GM23338 (cell line): ENCODE data around the gene PHC2. TPM values are rescaled to one million over a fixed set of nuclear protein-coding genes. Genes with fewer than 3 reads are reported as not detected.

Source experiments
- ATAC-seq: fragments of 200-7000 bp; cut with Tn5 transposase; 3 replicates; pipeline ENCODE4 v1.9.1; 2020
- DNase-seq: peaks from one replicate; pipeline ENCODE4 v3.0.0-alpha.2; 2015; ENCODE audit warnings: low spot score
- H2AFZ ChIP-seq: fragments of 200-600 bp; sonication (generic); 2 replicates; pipeline ENCODE4 v1.8.0; 2016; ENCODE audit warnings: antibody characterized with exemption, mild to moderate bottlenecking, moderate library complexity
- H3F3A ChIP-seq: fragments of 200-600 bp; sonication (generic); replicated peaks from 2 replicates; pipeline ENCODE4 v1.8.0; 2017; ENCODE audit warnings: antibody characterized with exemption, mixed run types, low read depth
- H3K27ac ChIP-seq: fragments of 200-600 bp; sonication (generic); 2 replicates; pipeline ENCODE4 v1.6.1; 2016; ENCODE audit warnings: low read depth
- H3K27me3 ChIP-seq: fragments of 200-600 bp; sonication (generic); 2 replicates; pipeline ENCODE4 v1.8.0; 2016; ENCODE audit warnings: mild to moderate bottlenecking, mixed run types, moderate library complexity; ENCODE audit not compliant: insufficient read depth
- H3K36me3 ChIP-seq: fragments of 200-600 bp; sonication (generic); 2 replicates; pipeline ENCODE4 v1.8.0; 2016; ENCODE audit warnings: mild to moderate bottlenecking; ENCODE audit not compliant: insufficient read depth
- H3K4me1 ChIP-seq: fragments of 200-600 bp; sonication (generic); 2 replicates; pipeline ENCODE4 v1.8.0; 2016; ENCODE audit warnings: mild to moderate bottlenecking, moderate library complexity; ENCODE audit not compliant: insufficient read depth
- H3K4me2 ChIP-seq: fragments of 200-600 bp; sonication (generic); 2 replicates; pipeline ENCODE4 v1.7.1; 2017; ENCODE audit warnings: mixed run types
- H3K4me3 ChIP-seq: fragments of 200-600 bp; sonication (generic); 2 replicates; pipeline ENCODE4 v1.6.1; 2016; ENCODE audit warnings: mixed run types
- H3K79me2 ChIP-seq: fragments of 200-600 bp; sonication (generic); replicated peaks from 2 replicates; pipeline ENCODE4 v1.8.0; 2017; ENCODE audit warnings: mild to moderate bottlenecking; ENCODE audit not compliant: insufficient read depth
- H3K9me2 ChIP-seq: fragments of 200-600 bp; sonication (generic); 2 replicates; pipeline ENCODE4 v1.8.0; 2017; ENCODE audit not compliant: insufficient read depth
- H4K20me1 ChIP-seq: fragments of 200-600 bp; sonication (generic); replicated peaks from 2 replicates; pipeline ENCODE4 v1.8.0; 2017; ENCODE audit warnings: mild to moderate bottlenecking; ENCODE audit not compliant: insufficient read depth
- H3K27ac Mint-ChIP-seq: 2 replicates; pipeline ENCODE4 v1.8.0; 2020; ENCODE audit warnings: inconsistent platforms, mild to moderate bottlenecking, moderate library complexity, mixed read lengths
- H3K27me3 Mint-ChIP-seq: 3 replicates; pipeline ENCODE4 v1.8.0; 2022; ENCODE audit warnings: low read depth, mild to moderate bottlenecking, moderate library complexity, mixed read lengths, inconsistent platforms; ENCODE audit not compliant: insufficient read depth, poor library complexity
- H3K36me3 Mint-ChIP-seq: 3 replicates; pipeline ENCODE4 v1.8.0; 2021; ENCODE audit warnings: low read depth, mild to moderate bottlenecking, inconsistent platforms, moderate library complexity, mixed read lengths
- H3K4me1 Mint-ChIP-seq: 3 replicates; pipeline ENCODE4 v1.8.0; 2020; ENCODE audit warnings: mild to moderate bottlenecking, inconsistent platforms, mixed read lengths
- H3K4me3 Mint-ChIP-seq: 3 replicates; pipeline ENCODE4 v1.8.0; 2021; ENCODE audit warnings: moderate library complexity, mild to moderate bottlenecking, inconsistent platforms, mixed read lengths
- H3K9me3 Mint-ChIP-seq: 3 replicates; pipeline ENCODE4 v1.8.0; 2020; ENCODE audit warnings: moderate library complexity, mild to moderate bottlenecking, inconsistent platforms, mixed read lengths
- EZH2 ChIP-seq: fragments of 200-600 bp; sonication (generic); IDR thresholded peaks from one replicate; pipeline ENCODE4 v1.8.0; 2017; ENCODE audit warnings: antibody characterized with exemption, mild to moderate bottlenecking, low read depth; ENCODE audit not compliant: unreplicated experiment
- EZH2phosphoT487 ChIP-seq: fragments of 200-600 bp; sonication (generic); IDR thresholded peaks from one replicate; pipeline ENCODE4 v1.8.1; 2018; ENCODE audit warnings: antibody characterized with exemption; ENCODE audit not compliant: unreplicated experiment
- JUNB ChIP-seq: IDR thresholded peaks from one replicate; pipeline ENCODE4 v1.6.1; 2016; ENCODE audit warnings: antibody characterized with exemption; ENCODE audit not compliant: unreplicated experiment
- NANOG ChIP-seq: IDR thresholded peaks from 2 replicates; pipeline ENCODE4 v1.6.1; 2016; ENCODE audit warnings: antibody characterized with exemption, borderline replicate concordance
- POLR2AphosphoS5 ChIP-seq: IDR thresholded peaks from 2 replicates; pipeline ENCODE4 v1.6.1; 2016; ENCODE audit warnings: antibody characterized with exemption, low read depth
- STAT1 ChIP-seq: IDR thresholded peaks from one replicate; pipeline ENCODE4 v1.6.1; 2016; ENCODE audit warnings: antibody characterized with exemption; ENCODE audit not compliant: unreplicated experiment
- ZNF331 ChIP-seq: fragments of 250-450 bp; sonication (Bioruptor Pico); IDR thresholded peaks from 2 replicates; pipeline ENCODE4 v1.5.0; 2020; ENCODE audit warnings: low read depth, mild to moderate bottlenecking, moderate library complexity
- polyA plus RNA-seq: library from polyadenylated mRNA; unstranded; fragments of >200 nt; fragmentation: Nextera tagmentation; extraction: Ambion mirVana; gene quantifications from 2 replicates; pipeline ENCODE4 v1.2.1, GENCODE V29; 2016
- total RNA-seq: library from RNA; depleted of rRNA; stranded (reverse); fragments of >200 nt; shearing (Covaris generic); gene quantifications from 2 replicates; pipeline ENCODE4 v1.2.3, GENCODE V29; 2014
- TF ChIP-seq, protein P1 (sequence below), 2 experiments: fragments of 200-600 bp in 1 of 2; sonication (generic) in 1 of 2; conservative IDR thresholded peaks; 2 replicates each; pipeline versions ENCODE4 v1.5.1 to v1.6.1; 2016 to 2017; ENCODE audit warnings: antibody characterized with exemption in 2 of 2, low read depth in 2 of 2, mild to moderate bottlenecking in 2 of 2, moderate library complexity in 1 of 2
- TF ChIP-seq, protein P2 (sequence below): IDR thresholded peaks from one replicate; pipeline ENCODE4 v1.6.1; 2018; ENCODE audit warnings: antibody characterized with exemption; ENCODE audit not compliant: unreplicated experiment
- TF ChIP-seq, protein P3 (sequence below): IDR thresholded peaks from 2 replicates; pipeline ENCODE4 v1.6.1; 2016; ENCODE audit warnings: antibody characterized with exemption

Gene PHC2
- total and polyA plus RNA-seq, 2 experiments from 2014 or later: 1.7 to 7.3 TPM

DNA sequence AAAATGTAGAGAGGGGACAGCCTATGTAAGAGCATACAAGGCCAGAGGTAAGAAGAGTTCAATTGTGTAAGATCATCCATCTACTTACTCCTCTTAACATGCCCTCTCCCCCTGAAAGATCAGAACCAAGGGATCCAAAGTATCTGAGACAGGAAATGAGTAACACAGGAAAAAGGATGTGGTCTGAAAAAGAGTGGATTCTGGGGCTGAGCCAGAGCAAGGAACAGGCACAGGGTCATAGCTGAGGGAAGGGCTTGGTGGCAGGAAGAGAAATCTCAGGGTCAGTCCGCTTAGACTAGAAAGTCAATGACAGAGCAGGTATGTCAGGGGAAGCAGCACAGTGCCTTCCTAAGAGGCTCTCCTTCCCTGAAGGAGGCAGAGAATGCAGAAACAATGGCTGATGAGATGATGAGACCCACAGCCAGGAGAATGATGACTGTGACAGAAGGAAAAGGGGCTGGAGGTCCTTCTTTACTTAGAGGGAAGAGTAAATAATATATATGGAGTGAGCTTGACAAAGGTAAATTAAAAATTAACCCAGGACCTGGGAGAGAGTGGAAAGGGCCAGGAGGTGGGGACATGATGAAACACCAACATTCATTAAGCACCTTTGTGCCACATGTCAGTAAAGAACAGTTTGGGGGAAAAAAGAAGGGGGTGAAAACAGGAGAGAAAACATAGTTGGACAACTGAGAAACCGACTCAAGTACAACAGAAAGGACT lies 83.8 kb downstream of the PHC2 start:
- Histone ChIP-seq H3K27me3 (peaks cover 93% of the 10 kb centered on the region), H3K4me2 (no peak overlapping the region), H3K27ac (no peak overlapping the region), H3F3A (peaks cover 17% of the 10 kb centered on the region), H3K36me3 (no peaks in the 10 kb centered on the region), H3K4me1 (peaks cover 34% of the 10 kb centered on the region), H2AFZ (no peak overlapping the region), H3K79me2 (no peaks in the 10 kb centered on the region), H3K9me2 (no peaks in the 10 kb centered on the region), H4K20me1 (peaks cover 32% of the 10 kb centered on the region), H3K4me3 (no peak overlapping the region)
- H3K4me1 Mint-ChIP-seq: peaks cover 52% of the 10 kb centered on the region
- no peaks in the 10 kb centered on the region; the same call in 2 of the 3 replicates for H3K36me3 Mint-ChIP-seq
- TF ChIP-seq NANOG: no peak
- no peak for TF ChIP-seq JUNB
- TF ChIP-seq STAT1: no peak
- TF ChIP-seq ZNF331 (CRISPR knock-in tag): no peak
- no peak for TF ChIP-seq EZH2
- TF ChIP-seq EZH2phosphoT487: no peak
- TF ChIP-seq, protein P1, sequence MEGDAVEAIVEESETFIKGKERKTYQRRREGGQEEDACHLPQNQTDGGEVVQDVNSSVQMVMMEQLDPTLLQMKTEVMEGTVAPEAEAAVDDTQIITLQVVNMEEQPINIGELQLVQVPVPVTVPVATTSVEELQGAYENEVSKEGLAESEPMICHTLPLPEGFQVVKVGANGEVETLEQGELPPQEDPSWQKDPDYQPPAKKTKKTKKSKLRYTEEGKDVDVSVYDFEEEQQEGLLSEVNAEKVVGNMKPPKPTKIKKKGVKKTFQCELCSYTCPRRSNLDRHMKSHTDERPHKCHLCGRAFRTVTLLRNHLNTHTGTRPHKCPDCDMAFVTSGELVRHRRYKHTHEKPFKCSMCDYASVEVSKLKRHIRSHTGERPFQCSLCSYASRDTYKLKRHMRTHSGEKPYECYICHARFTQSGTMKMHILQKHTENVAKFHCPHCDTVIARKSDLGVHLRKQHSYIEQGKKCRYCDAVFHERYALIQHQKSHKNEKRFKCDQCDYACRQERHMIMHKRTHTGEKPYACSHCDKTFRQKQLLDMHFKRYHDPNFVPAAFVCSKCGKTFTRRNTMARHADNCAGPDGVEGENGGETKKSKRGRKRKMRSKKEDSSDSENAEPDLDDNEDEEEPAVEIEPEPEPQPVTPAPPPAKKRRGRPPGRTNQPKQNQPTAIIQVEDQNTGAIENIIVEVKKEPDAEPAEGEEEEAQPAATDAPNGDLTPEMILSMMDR (conservative IDR thresholded peaks at IDR 0.05; ENCODE audit: low read depth in 2 of 2): no peak
- TF ChIP-seq, protein P2, sequence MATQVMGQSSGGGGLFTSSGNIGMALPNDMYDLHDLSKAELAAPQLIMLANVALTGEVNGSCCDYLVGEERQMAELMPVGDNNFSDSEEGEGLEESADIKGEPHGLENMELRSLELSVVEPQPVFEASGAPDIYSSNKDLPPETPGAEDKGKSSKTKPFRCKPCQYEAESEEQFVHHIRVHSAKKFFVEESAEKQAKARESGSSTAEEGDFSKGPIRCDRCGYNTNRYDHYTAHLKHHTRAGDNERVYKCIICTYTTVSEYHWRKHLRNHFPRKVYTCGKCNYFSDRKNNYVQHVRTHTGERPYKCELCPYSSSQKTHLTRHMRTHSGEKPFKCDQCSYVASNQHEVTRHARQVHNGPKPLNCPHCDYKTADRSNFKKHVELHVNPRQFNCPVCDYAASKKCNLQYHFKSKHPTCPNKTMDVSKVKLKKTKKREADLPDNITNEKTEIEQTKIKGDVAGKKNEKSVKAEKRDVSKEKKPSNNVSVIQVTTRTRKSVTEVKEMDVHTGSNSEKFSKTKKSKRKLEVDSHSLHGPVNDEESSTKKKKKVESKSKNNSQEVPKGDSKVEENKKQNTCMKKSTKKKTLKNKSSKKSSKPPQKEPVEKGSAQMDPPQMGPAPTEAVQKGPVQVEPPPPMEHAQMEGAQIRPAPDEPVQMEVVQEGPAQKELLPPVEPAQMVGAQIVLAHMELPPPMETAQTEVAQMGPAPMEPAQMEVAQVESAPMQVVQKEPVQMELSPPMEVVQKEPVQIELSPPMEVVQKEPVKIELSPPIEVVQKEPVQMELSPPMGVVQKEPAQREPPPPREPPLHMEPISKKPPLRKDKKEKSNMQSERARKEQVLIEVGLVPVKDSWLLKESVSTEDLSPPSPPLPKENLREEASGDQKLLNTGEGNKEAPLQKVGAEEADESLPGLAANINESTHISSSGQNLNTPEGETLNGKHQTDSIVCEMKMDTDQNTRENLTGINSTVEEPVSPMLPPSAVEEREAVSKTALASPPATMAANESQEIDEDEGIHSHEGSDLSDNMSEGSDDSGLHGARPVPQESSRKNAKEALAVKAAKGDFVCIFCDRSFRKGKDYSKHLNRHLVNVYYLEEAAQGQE: no peak
- no peak for TF ChIP-seq POLR2AphosphoS5
- no peaks in the 10 kb centered on the region for H3K9me3 Mint-ChIP-seq
- no peak overlapping the region for H3K27ac Mint-ChIP-seq
- DNase-seq (no peak), ATAC-seq (no peak)
- H3K4me3 Mint-ChIP-seq: no peak overlapping the region; the same call in 2 of the 3 replicates
- peaks cover 65% of the 10 kb centered on the region for H3K27me3 Mint-ChIP-seq

DNA sequence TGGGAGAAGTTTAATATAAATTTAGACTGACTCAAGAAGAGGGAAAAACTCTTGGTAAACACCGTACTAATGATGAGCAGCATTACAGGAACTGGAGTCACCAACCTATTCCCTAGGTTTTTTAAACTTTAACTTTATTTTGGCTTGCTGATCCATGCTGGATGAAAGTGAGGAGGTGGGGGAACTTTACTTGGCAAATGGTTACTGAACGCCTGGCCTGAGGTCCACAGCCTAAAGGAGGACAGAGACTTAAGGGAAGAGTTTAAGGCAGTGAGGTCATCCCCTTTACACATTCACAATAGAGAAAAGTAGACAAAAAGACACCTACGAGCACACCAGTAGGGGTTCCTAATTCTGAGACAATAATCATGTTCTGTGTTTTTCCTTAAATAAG lies 84.4 kb downstream of the PHC2 start:
- H3K9me2 ChIP-seq: no peaks in the 10 kb centered on the region
- ATAC-seq (no peak), DNase-seq (no peak)
- peaks cover 40% of the 10 kb centered on the region for H3K4me1 ChIP-seq
- H3K27ac Mint-ChIP-seq: no peak overlapping the region
- H3K27me3 Mint-ChIP-seq: peaks cover 59% of the 10 kb centered on the region
- no peak overlapping the region; the same call in 2 of the 3 replicates for H3K4me3 Mint-ChIP-seq
- no peaks in the 10 kb centered on the region for H3K36me3 ChIP-seq
- no peak overlapping the region for H2AFZ ChIP-seq
- H4K20me1 ChIP-seq: peaks cover 31% of the 10 kb centered on the region
- TF ChIP-seq, protein P2: no peak
- TF ChIP-seq, protein P3, sequence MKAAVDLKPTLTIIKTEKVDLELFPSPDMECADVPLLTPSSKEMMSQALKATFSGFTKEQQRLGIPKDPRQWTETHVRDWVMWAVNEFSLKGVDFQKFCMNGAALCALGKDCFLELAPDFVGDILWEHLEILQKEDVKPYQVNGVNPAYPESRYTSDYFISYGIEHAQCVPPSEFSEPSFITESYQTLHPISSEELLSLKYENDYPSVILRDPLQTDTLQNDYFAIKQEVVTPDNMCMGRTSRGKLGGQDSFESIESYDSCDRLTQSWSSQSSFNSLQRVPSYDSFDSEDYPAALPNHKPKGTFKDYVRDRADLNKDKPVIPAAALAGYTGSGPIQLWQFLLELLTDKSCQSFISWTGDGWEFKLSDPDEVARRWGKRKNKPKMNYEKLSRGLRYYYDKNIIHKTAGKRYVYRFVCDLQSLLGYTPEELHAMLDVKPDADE: no peak
- no peaks in the 10 kb centered on the region for H3K79me2 ChIP-seq
- H3K4me3 ChIP-seq: no peak overlapping the region
- H3K36me3 Mint-ChIP-seq: no peaks in the 10 kb centered on the region; the same call in 2 of the 3 replicates
- H3K9me3 Mint-ChIP-seq: no peaks in the 10 kb centered on the region
- H3K4me2 ChIP-seq: no peak overlapping the region
- peaks cover 17% of the 10 kb centered on the region for H3F3A ChIP-seq
- peaks cover 93% of the 10 kb centered on the region for H3K27me3 ChIP-seq
- H3K27ac ChIP-seq: no peak overlapping the region
- peaks cover 57% of the 10 kb centered on the region for H3K4me1 Mint-ChIP-seq
